HUES48 (cell line): ENCODE results near the gene DAB2IP.

Experiments used
- H3K27ac ChIP-seq: one replicate; pipeline ENCODE4 v1.7.0; 2013; ENCODE audit warnings: low read depth, low read length, inconsistent platforms
- H3K27me3 ChIP-seq: 2 replicates; pipeline ENCODE4 v1.6.1; 2013; ENCODE audit warnings: mild to moderate bottlenecking, low read length; ENCODE audit not compliant: control insufficient read depth, insufficient read depth
- H3K36me3 ChIP-seq: 2 replicates; pipeline ENCODE4 v1.6.1; 2013; ENCODE audit warnings: low read length; ENCODE audit not compliant: control insufficient read depth, insufficient read depth
- H3K4me1 ChIP-seq: 2 replicates; pipeline ENCODE4 v1.6.1; 2013; ENCODE audit warnings: mild to moderate bottlenecking, low read length; ENCODE audit not compliant: control insufficient read depth, insufficient read depth
- H3K4me3 ChIP-seq: 2 replicates; pipeline ENCODE4 v1.5.1; 2013; ENCODE audit warnings: mild to moderate bottlenecking, low read depth, low read length
- H3K9ac ChIP-seq: 2 replicates; pipeline ENCODE4 v1.6.1; 2013; ENCODE audit warnings: mild to moderate bottlenecking, low read depth, low read length, moderate library complexity
- H3K9me3 ChIP-seq: 2 replicates; pipeline ENCODE4 v1.6.1; 2013; ENCODE audit warnings: low read length; ENCODE audit not compliant: control insufficient read depth, insufficient read depth

DAB2IP gene

DNA sequence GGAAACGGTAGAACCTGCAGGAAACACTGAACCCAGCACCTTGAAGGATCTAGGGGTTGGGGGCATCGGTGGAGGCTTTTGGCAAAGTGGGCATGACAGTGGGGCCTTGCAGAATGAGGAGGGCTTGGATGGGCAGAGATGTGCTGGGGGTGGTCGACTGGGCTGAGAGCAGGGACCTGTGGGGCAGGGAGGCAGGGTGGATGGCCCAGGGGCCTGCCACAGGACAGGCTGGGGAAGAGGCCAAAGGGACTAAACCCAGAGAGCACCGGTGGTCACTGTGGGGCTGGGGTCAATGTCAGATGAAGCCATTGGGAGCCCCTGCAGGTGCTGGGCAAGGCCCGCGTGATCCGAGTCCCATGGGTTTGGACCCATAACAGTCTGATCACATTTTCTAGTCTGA is 175.3 kb downstream of the DAB2IP start:
- Histone ChIP-seq H3K4me3 (no peak overlapping the region), H3K4me1 (no peaks in the 10 kb centered on the region; the same call in none of the 2 replicates), H3K9ac (no peak overlapping the region), H3K27me3 (no peaks in the 10 kb centered on the region), H3K36me3 (no peaks in the 10 kb centered on the region), H3K27ac (no peak overlapping the region), H3K9me3 (no peaks in the 10 kb centered on the region)

GRCh38 chr9:121827251-121827967 is 176.0 kb downstream of the DAB2IP start:
- Histone ChIP-seq H3K27me3 (no peaks in the 10 kb centered on the region), H3K9ac (no peak overlapping the region), H3K27ac (no peak overlapping the region), H3K4me3 (no peak overlapping the region), H3K36me3 (no peaks in the 10 kb centered on the region), H3K9me3 (no peaks in the 10 kb centered on the region), H3K4me1 (no peaks in the 10 kb centered on the region; the same call in none of the 2 replicates)

GRCh38 chr9:121830441-121831140 is 179.2 kb downstream of the DAB2IP start:
- H3K36me3 ChIP-seq: no peaks in the 10 kb centered on the region
- no peak overlapping the region for H3K9ac ChIP-seq
- H3K4me1 ChIP-seq: no peaks in the 10 kb centered on the region; the same call in 1 of the 2 replicates
- H3K9me3 ChIP-seq: no peaks in the 10 kb centered on the region
- H3K4me3 ChIP-seq: no peak overlapping the region
- no peaks in the 10 kb centered on the region for H3K27me3 ChIP-seq
- H3K27ac ChIP-seq: no peak overlapping the region

GRCh38 chr9:121831869-121832268 is 180.4 kb downstream of the DAB2IP start:
- Histone ChIP-seq H3K27ac (no peak overlapping the region), H3K9ac (no peak overlapping the region), H3K36me3 (no peaks in the 10 kb centered on the region), H3K4me3 (no peak overlapping the region), H3K9me3 (no peaks in the 10 kb centered on the region), H3K4me1 (no peaks in the 10 kb centered on the region), H3K27me3 (no peaks in the 10 kb centered on the region)

DNA sequence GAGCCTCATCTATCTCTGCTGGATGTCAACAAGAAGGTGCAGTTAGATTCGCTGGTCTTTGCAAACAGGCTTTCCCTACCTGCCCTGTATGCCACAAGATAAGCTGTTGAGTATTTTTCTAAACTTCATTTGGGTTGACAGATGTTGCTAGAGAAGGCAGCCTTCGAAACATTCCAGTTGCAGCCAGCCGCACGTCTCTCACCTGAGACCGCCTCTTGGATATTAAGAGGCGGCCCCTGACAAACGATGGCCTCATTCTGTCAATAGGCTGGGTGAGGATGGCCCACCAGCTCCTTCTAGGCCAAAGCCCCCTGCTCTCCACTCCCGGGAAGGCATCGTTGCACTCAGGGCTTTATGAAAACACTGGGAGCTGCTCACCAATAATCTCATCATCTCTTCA is 181.6 kb downstream of the DAB2IP start:
- Histone ChIP-seq H3K4me1 (peaks cover 4% of the 10 kb centered on the region; the same call in 1 of the 2 replicates), H3K27me3 (no peaks in the 10 kb centered on the region), H3K27ac (no peak overlapping the region), H3K4me3 (no peak overlapping the region), H3K36me3 (no peaks in the 10 kb centered on the region), H3K9me3 (no peaks in the 10 kb centered on the region), H3K9ac (no peak overlapping the region)
